GM12878 (cell line): ENCODE results near the gene RAD9A. TPM values are rescaled to one million over a fixed set of nuclear protein-coding genes. Genes with fewer than 3 reads are reported as not detected.

Source experiments
- ATAC-seq: fragments of 200-7000 bp; cut with Tn5 transposase; 3 replicates; pipeline ENCODE4 v1.9.1; 2020; ENCODE audit warnings: mild to moderate bottlenecking, moderate library complexity
- BruUV-seq: library from RNA; stranded (reverse); fragments of 400-500 nt; replicated peaks from 2 replicates; lab custom pipeline; 2021; lab: Mats Ljungman, UMichigan
- CTCF ChIA-PET: fragments of 300-600 bp; sonication (Branson Sonifier 250); formaldehyde crosslinking; extraction: SDS; loops from one replicate; lab custom pipeline; 2021; ENCODE audit warnings: inconsistent platforms; lab: Yijun Ruan, JAX
- POLR2A ChIA-PET: fragments of 350-600 bp; formaldehyde crosslinking; extraction: SDS; loops from one replicate; lab custom pipeline; 2021; ENCODE audit warnings: inconsistent platforms; lab: Charles Lee
- RAD21 ChIA-PET: fragments of 300-600 bp; sonication (Branson Sonifier 250); formaldehyde crosslinking; loops from one replicate; lab custom pipeline; 2023; ENCODE audit warnings: antibody characterized with exemption; ENCODE audit not compliant: unreplicated experiment; lab: Charles Lee
- SMC1A ChIA-PET: fragments of 300-600 bp; sonication (Branson Sonifier 250); formaldehyde crosslinking; loops from one replicate; lab custom pipeline; 2023; ENCODE audit not compliant: unreplicated experiment, uncharacterized antibody; lab: Charles Lee
- DNase-seq: peaks from one replicate; pipeline ENCODE4 v3.0.0-alpha.2; 2011; ENCODE audit warnings: low read depth, low spot score
- FAIRE-seq: peaks from 3 replicates; lab custom pipeline; 2011; peaks lifted over from hg19 to GRCh38; lab: Jason Lieb, UNC
- H2AFZ ChIP-seq: 2 replicates; pipeline ENCODE4 v1.6.0; 2011; ENCODE audit warnings: low read depth, low read length, control low read depth; ENCODE audit not compliant: control insufficient read depth
- H3K27ac ChIP-seq: 2 replicates; pipeline ENCODE4 v1.5.1; 2011; ENCODE audit warnings: control low read depth; ENCODE audit not compliant: control insufficient read depth, insufficient read depth
- H3K27me3 ChIP-seq, 2 experiments: replicated peaks in 1 of 2; 2 replicates each; pipeline versions ENCODE4 v1.6.0 to v1.6.1; 2011; ENCODE audit warnings: low read length in 1 of 2; ENCODE audit not compliant: control insufficient read depth in 2 of 2, insufficient read depth in 2 of 2
- H3K36me3 ChIP-seq, 2 experiments: 2 replicates each; pipeline ENCODE4 v1.5.1; 2011; ENCODE audit warnings: low read length in 1 of 2; ENCODE audit not compliant: control insufficient read depth in 2 of 2, insufficient read depth in 2 of 2
- H3K4me1 ChIP-seq: 2 replicates; pipeline ENCODE4 v1.6.1; 2011; ENCODE audit warnings: mild to moderate bottlenecking, low read length, moderate library complexity, mixed read lengths; ENCODE audit not compliant: control insufficient read depth, insufficient read depth
- H3K4me2 ChIP-seq: 2 replicates; pipeline ENCODE4 v1.6.0; 2011; ENCODE audit warnings: control low read depth; ENCODE audit not compliant: control insufficient read depth, insufficient read depth
- H3K4me3 ChIP-seq: fragments of 200-600 bp; sonication (generic); 2 replicates; pipeline ENCODE4 v1.5.1; 2016
- H3K79me2 ChIP-seq: 2 replicates; pipeline ENCODE4 v1.6.0; 2011; ENCODE audit warnings: low read length; ENCODE audit not compliant: control insufficient read depth, insufficient read depth
- H3K9ac ChIP-seq: 2 replicates; pipeline ENCODE4 v1.8.0; 2011; ENCODE audit warnings: low read length, control low read depth, mixed read lengths; ENCODE audit not compliant: control insufficient read depth, insufficient read depth
- H3K9me3 ChIP-seq: replicated peaks from 3 replicates; pipeline ENCODE4 v1.5.1; 2011; ENCODE audit warnings: mild to moderate bottlenecking, low read length; ENCODE audit not compliant: control insufficient read depth, insufficient read depth
- H4K20me1 ChIP-seq: 2 replicates; pipeline ENCODE4 v1.6.0; 2011; ENCODE audit not compliant: control insufficient read depth, insufficient read depth
- BMI1 ChIP-seq: fragments of 450-650 bp; IDR thresholded peaks from 2 replicates; pipeline ENCODE4 v1.6.1; 2016; ENCODE audit warnings: mild to moderate bottlenecking, moderate library complexity, borderline replicate concordance
- EZH2 ChIP-seq: IDR thresholded peaks from 2 replicates; pipeline ENCODE4 v1.6.1; 2012; ENCODE audit warnings: low read depth, mild to moderate bottlenecking, control low read depth, inconsistent platforms, low read length, borderline replicate concordance; ENCODE audit not compliant: control insufficient read depth
- IRF3 ChIP-seq: fragments of 450-650 bp; IDR thresholded peaks from 2 replicates; pipeline ENCODE4 v1.6.1; 2014; ENCODE audit warnings: mild to moderate bottlenecking
- NR2C1 ChIP-seq: fragments of 450-650 bp; IDR thresholded peaks from 2 replicates; pipeline ENCODE4 v1.6.1; 2017; ENCODE audit warnings: antibody characterized with exemption, mild to moderate bottlenecking, moderate library complexity
- POLR2AphosphoS5 ChIP-seq: IDR thresholded peaks from 2 replicates; pipeline ENCODE4 v1.6.1; 2011; ENCODE audit warnings: mild to moderate bottlenecking, low read length, inconsistent platforms
- STAT1 ChIP-seq: fragments of 450-650 bp; conservative IDR thresholded peaks from 2 replicates; pipeline ENCODE4 v1.6.1; 2014; ENCODE audit warnings: antibody characterized with exemption, mild to moderate bottlenecking
- STAT3 ChIP-seq: IDR thresholded peaks from 2 replicates; pipeline ENCODE4 v1.6.1; 2011; ENCODE audit warnings: low read depth, low read length, improper control_type of control experiment
- WGBS: methylation state at CpG from one replicate; pipeline ENCODE4 v1.1.6; 2016; ENCODE audit warnings: low lambda C conversion rate; ENCODE audit not compliant: insufficient replicate concordance, insufficient coverage; ENCODE audit errors: missing lambda C conversion rate; 5-methylcytosine and 5-hydroxymethylcytosine counted together
- in situ Hi-C: fragments of 300-500 bp; cut with MboI; formaldehyde crosslinking; loops from 9 replicates; pipeline ENCODE4 v1.14.3; 2018; ENCODE audit warnings: mixed read lengths
- intact Hi-C: fragments of 100-400 bp; cut with micrococcal nuclease; formaldehyde crosslinking; loops from one replicate; pipeline ENCODE4 v1.14.2; 2022; ENCODE audit not compliant: unreplicated experiment
- polyA plus RNA-seq, 11 experiments: library from polyadenylated mRNA; depleted of rRNA in 4 of 11; unstranded in 6 of 11; stranded (reverse) in 5 of 11; fragments of >200 nt; fragmentation: Nextera tagmentation in 4 of 11; fragmentation: Illumina TruSeq in 1 of 11; extraction: Ambion mirVana in 4 of 11; extraction: Trizol in 1 of 11; gene quantifications; 1 replicate in 1 of 11; 2 replicates in 10 of 11; pipeline versions ENCODE4 v1.2.1 to v1.2.3, GENCODE V29; 2011 to 2016; ENCODE audit warnings: inconsistent platforms in 2 of 11, missing spikeins in 2 of 11, low read depth in 1 of 11
- total RNA-seq, 4 experiments: library from RNA; depleted of rRNA in 3 of 4; stranded (reverse); fragments of >200 nt in 3 of 4; fragmentation: Illumina TruSeq in 1 of 4; extraction: Trizol in 1 of 4; gene quantifications; 2 replicates each; pipeline versions ENCODE4 v1.2.1 to v1.2.3, GENCODE V29; 2013 to 2021

Gene RAD9A
- total and polyA plus RNA-seq, 10 of the 15 experiments (the other 5 are each of a cell fraction or from before 2014, with no cell fraction given): 1.1 to 36.2 (median 19.8) TPM

- TF ChIP-seq POLR2AphosphoS5: peak; percentile 59; the same call in 1 of the 2 replicates
- TF ChIP-seq STAT3: no peak
- TF ChIP-seq, all 136 proteins: peak for 1
- POLR2A ChIA-PET: interaction anchor here (0.6 to 4.4 kb wide), 15 partner anchors 9 to 76 kb away, joined by 3 to 28 read pairs (median 4); partner anchors contain the start of genes AIP, CORO1B, PPP1CA and PTPRCAP
- Histone ChIP-seq H3K27ac (peak overlapping the region; percentile 69), H3K9me3 (no peaks in the 10 kb centered on the region), H3K4me3 (peak overlapping the region; percentile 100), H2AFZ (no peak overlapping the region), H3K4me1 (peaks cover 7% of the 10 kb centered on the region), H3K36me3 (peaks cover 2 to 5% of the 10 kb centered on the region in 2 experiments; a peak in 3 of 4 replicates), H3K9ac (peak overlapping the region; percentile 93), H3K79me2 (peaks cover 24% of the 10 kb centered on the region), H3K4me2 (peak overlapping the region; percentile 81), H3K27me3 (no peaks in the 10 kb centered on the region), H4K20me1 (no peaks in the 10 kb centered on the region)
- SMC1A ChIA-PET: interaction anchor here (1.0 to 1.7 kb wide), 2 partner anchors 28 to 30 kb away, joined by 3 to 10 read pairs; partner anchors contain the start of gene PPP1CA
- FAIRE-seq (no peak), ATAC-seq (peak; percentile 1; the same call in 2 of the 3 replicates), DNase-seq (no peak)
- RAD21 ChIA-PET: interaction anchor here (1.3 to 2.1 kb wide), 5 partner anchors 8 to 83 kb away, joined by 3 to 8 read pairs (median 5); partner anchors contain the start of genes PTPRCAP and TBC1D10C
- intact Hi-C loops: no loop called here
- 33% methylated on average over 12 of the region's 12 CpGs for WGBS
- in situ Hi-C loops: no loop called here
- CTCF ChIA-PET: interaction anchor here (1.1 to 1.2 kb wide), 3 partner anchors 8 to 199 kb away, joined by 3 to 4 read pairs (median 3); partner anchors contain the start of genes PPP1CA and PTPRCAP
- TSS peak; percentile 68 for BruUV-seq
Observed at GRCh38 chr11:67429038-67429668, 37.4 kb downstream of the RAD9A start.

- Histone ChIP-seq H3K4me3 (no peak overlapping the region), H3K9me3 (no peaks in the 10 kb centered on the region), H4K20me1 (no peaks in the 10 kb centered on the region), H3K9ac (no peak overlapping the region), H2AFZ (no peak overlapping the region), H3K27me3 (no peaks in the 10 kb centered on the region), H3K79me2 (peaks cover 30% of the 10 kb centered on the region), H3K4me1 (peaks cover 13% of the 10 kb centered on the region), H3K4me2 (peak overlapping the region; percentile 81; the same call in 1 of the 2 replicates), H3K36me3 (peaks cover 6 to 9% of the 10 kb centered on the region in 2 experiments; a peak in 3 of 4 replicates), H3K27ac (no peak overlapping the region)
- FAIRE-seq: no peak
- DNase-seq: no peak
- CTCF ChIA-PET: no interaction called here
- WGBS: 95% methylated on average over 11 of the region's 11 CpGs
- RAD21 ChIA-PET: no interaction called here
- TF ChIP-seq EZH2: no peak
- no peak for TF ChIP-seq NR2C1
- peak; percentile 2; the same call in 1 of the 2 replicates for TF ChIP-seq POLR2AphosphoS5
- no peak for TF ChIP-seq IRF3
- TF ChIP-seq BMI1: no peak
- TF ChIP-seq STAT1: no peak
- intact Hi-C loops (no loop called here), in situ Hi-C loops (no loop called here)
- ATAC-seq: no peak
- POLR2A ChIA-PET: interaction anchor here (0.6 to 4.4 kb wide), 6 partner anchors 9 to 73 kb away, joined by 3 to 28 read pairs (median 14); partner anchors contain the start of genes CORO1B, PPP1CA, PTPRCAP and TBC1D10C
- no TSS peak for BruUV-seq
- SMC1A ChIA-PET: no interaction called here
Observed at GRCh38 chr11:67429722-67430121, 37.9 kb downstream of the RAD9A start.
